Stimulated activated CD4-positive, alpha-beta T cell treated with anti-CD3 and anti-CD28 coated beads, Interleukin-15, amount 100 ng/mL, for 48 hours (primary cell): ENCODE results near the gene ANKRD11.

ENCODE experiments used
- DNase-seq, 2 donors: peaks; one replicate each; pipeline ENCODE4 v3.0.0-alpha.2; 2020; ENCODE audit warnings: low read depth in 2 of 2

ANKRD11 gene

GRCh38 chr16:89490439-89491237 is at the start of gene ANKRD11:
Gene ANKRD11 (minus strand): TSS chr16:89490561. CDS start chr16:89317019, 173,542 bp downstream.
- peak; percentile 97 to 99 for DNase-seq

GRCh38 chr16:89538286-89538685 is 47.9 kb upstream of the ANKRD11 start:
- DNase-seq: no peak

GRCh38 chr16:89537549-89537925 is 47.2 kb upstream of the ANKRD11 start:
- no peak for DNase-seq

- DNase-seq: no peak
Observed at GRCh38 chr16:89536886-89537548, 46.7 kb upstream of the ANKRD11 start.

- no peak for DNase-seq
Observed at GRCh38 chr16:89536371-89536770, 46.0 kb upstream of the ANKRD11 start.

- no peak for DNase-seq
Observed at GRCh38 chr16:89534252-89534756, 43.9 kb upstream of the ANKRD11 start.

GRCh38 chr16:89531821-89532526 is 41.6 kb upstream of the ANKRD11 start:
- DNase-seq: no peak

GRCh38 chr16:89530401-89531381 is 40.3 kb upstream of the ANKRD11 start:
- no peak for DNase-seq

GRCh38 chr16:89529097-89529496 is 38.7 kb upstream of the ANKRD11 start:
- no peak for DNase-seq

- no peak for DNase-seq
Observed at GRCh38 chr16:89525146-89525913, 35.0 kb upstream of the ANKRD11 start.

- DNase-seq: no peak
Observed at GRCh38 chr16:89523680-89524344, 33.5 kb upstream of the ANKRD11 start.

- DNase-seq: no peak
Observed at GRCh38 chr16:89522287-89522686, 31.9 kb upstream of the ANKRD11 start.

GRCh38 chr16:89519881-89520280 is 29.5 kb upstream of the ANKRD11 start:
- DNase-seq: no peak

- DNase-seq: no peak
Observed at GRCh38 chr16:89517128-89517527, 26.8 kb upstream of the ANKRD11 start.

- DNase-seq: no peak
Observed at GRCh38 chr16:89512453-89512852, 22.1 kb upstream of the ANKRD11 start.

GRCh38 chr16:89511374-89511773 is 21.0 kb upstream of the ANKRD11 start:
- DNase-seq: no peak

GRCh38 chr16:89510526-89510925 is 20.2 kb upstream of the ANKRD11 start:
- no peak for DNase-seq

GRCh38 chr16:89507834-89508590 is 17.7 kb upstream of the ANKRD11 start, which contains the start of gene SPG7:
Gene SPG7 (plus strand): TSS chr16:89508403. CDS start chr16:89508418, 15 bp downstream.
- peak; percentile 75 to 88 for DNase-seq
